Type B pancreatic cell (in vitro differentiated cells): ENCODE data around the gene GMDS. TPM values are rescaled to one million over a fixed set of nuclear protein-coding genes. Genes with fewer than 3 reads are reported as not detected.

Source experiments
- DNase-seq: peaks from one replicate; pipeline ENCODE4 v3.0.0; 2021; ENCODE audit warnings: mixed read lengths; ENCODE audit not compliant: unreplicated experiment; ENCODE audit errors: extremely low spot score
- H3K27ac Mint-ChIP-seq: 2 replicates; pipeline ENCODE4 v1.8.0; 2021; ENCODE audit warnings: mild to moderate bottlenecking, mixed read lengths
- H3K27me3 Mint-ChIP-seq: 2 replicates; pipeline ENCODE4 v1.8.0; 2021; ENCODE audit warnings: mixed read lengths
- H3K36me3 Mint-ChIP-seq: 2 replicates; pipeline ENCODE4 v1.8.0; 2021; ENCODE audit warnings: mixed read lengths
- H3K4me1 Mint-ChIP-seq: one replicate; pipeline ENCODE4 v1.8.0; 2021; ENCODE audit warnings: mixed read lengths; ENCODE audit not compliant: unreplicated experiment
- H3K4me3 Mint-ChIP-seq: 2 replicates; pipeline ENCODE4 v1.8.0; 2021; ENCODE audit warnings: mild to moderate bottlenecking, mixed read lengths
- H3K9me3 Mint-ChIP-seq: 2 replicates; pipeline ENCODE4 v1.8.0; 2021; ENCODE audit warnings: mixed read lengths
- CTCF ChIP-seq: fragments of 200-600 bp; sonication (generic); conservative IDR thresholded peaks from 2 replicates; pipeline ENCODE4 v1.5.0; 2021; ENCODE audit warnings: antibody characterized with exemption, mild to moderate bottlenecking
- total RNA-seq: library from RNA; stranded (reverse); gene quantifications from 2 replicates; pipeline ENCODE4 v1.2.1, GENCODE V29; 2021; ENCODE audit warnings: low replicate concordance

The GMDS gene
- total RNA-seq, 1 donor from 2014 or later = 41.3 TPM

GRCh38 chr6:2164481-2164880 is 80.9 kb downstream of the GMDS start:
- H3K9me3 Mint-ChIP-seq = no peaks in the 10 kb centered on the region
- no peak for DNase-seq
- H3K27ac Mint-ChIP-seq = no peak overlapping the region
- TF ChIP-seq CTCF = no peak
- H3K4me1 Mint-ChIP-seq = peaks cover 13% of the 10 kb centered on the region
- no peaks in the 10 kb centered on the region for H3K27me3 Mint-ChIP-seq
- H3K36me3 Mint-ChIP-seq = no peaks in the 10 kb centered on the region
- no peak overlapping the region for H3K4me3 Mint-ChIP-seq

GRCh38 chr6:2162079-2162445 is 83.3 kb downstream of the GMDS start:
- Mint-ChIP-seq H3K27ac (no peak overlapping the region), H3K4me3 (no peak overlapping the region)
- DNase-seq = no peak

GRCh38 chr6:2158596-2159271 is 86.7 kb downstream of the GMDS start:
- Mint-ChIP-seq H3K27me3 (no peaks in the 10 kb centered on the region), H3K4me3 (no peak overlapping the region), H3K36me3 (no peaks in the 10 kb centered on the region), H3K9me3 (no peaks in the 10 kb centered on the region), H3K4me1 (peaks cover 17% of the 10 kb centered on the region), H3K27ac (no peak overlapping the region)
- no peak for DNase-seq
- peak; percentile 77 for TF ChIP-seq CTCF

More at GRCh38 chr6:2162079-2162445, 83.3 kb downstream of the GMDS start:
- H3K4me1 Mint-ChIP-seq = peaks cover 17% of the 10 kb centered on the region
- H3K27me3 Mint-ChIP-seq = no peaks in the 10 kb centered on the region
- no peak for TF ChIP-seq CTCF
- H3K9me3 Mint-ChIP-seq = no peaks in the 10 kb centered on the region
- no peaks in the 10 kb centered on the region for H3K36me3 Mint-ChIP-seq

- Mint-ChIP-seq H3K9me3 (no peaks in the 10 kb centered on the region), H3K27ac (no peak overlapping the region), H3K4me3 (no peak overlapping the region), H3K27me3 (no peaks in the 10 kb centered on the region), H3K4me1 (peaks cover 15% of the 10 kb centered on the region), H3K36me3 (no peaks in the 10 kb centered on the region)
- no peak for TF ChIP-seq CTCF
- no peak for DNase-seq
These were observed 87.8 kb downstream of the GMDS start for GRCh38 chr6:2157441-2158127.

- TF ChIP-seq CTCF = no peak
- Mint-ChIP-seq H3K27ac (no peak overlapping the region), H3K27me3 (no peaks in the 10 kb centered on the region), H3K9me3 (no peaks in the 10 kb centered on the region), H3K36me3 (no peaks in the 10 kb centered on the region), H3K4me3 (no peak overlapping the region), H3K4me1 (peaks cover 4% of the 10 kb centered on the region)
- no peak for DNase-seq
These were observed 90.2 kb downstream of the GMDS start for GRCh38 chr6:2155206-2155605.
